ENCODE measurements around the gene PIP4K2A. TPM values are rescaled to one million over a fixed set of nuclear protein-coding genes. Genes with fewer than 3 reads are reported as not detected.

PIP4K2A gene
- total RNA-seq, 3 donors from 2014 or later (not counting 1 experiment from before 2014, with no cell fraction given): 311 to 423 (median 405) TPM

DNA sequence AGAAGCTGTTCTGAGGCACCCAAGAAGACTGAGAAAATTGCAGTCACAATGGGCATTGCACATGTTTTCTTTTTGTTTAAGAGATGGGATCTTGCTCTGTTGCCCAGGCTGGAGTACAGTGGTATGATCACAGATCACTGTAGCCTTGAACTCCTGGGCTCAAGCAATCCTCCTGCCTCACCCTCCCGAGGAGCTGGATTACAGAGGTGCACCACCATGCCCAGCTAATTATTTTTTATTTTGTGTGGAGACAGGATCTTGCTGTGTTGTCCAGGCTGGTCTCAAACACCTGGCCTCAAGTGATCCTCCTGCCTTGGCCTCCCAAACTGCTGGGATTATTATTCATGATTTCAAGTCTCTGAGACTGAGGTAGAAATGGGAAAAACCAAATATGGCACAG, 168.7 kb downstream of the PIP4K2A start:
- WGBS (ENCODE audit: insufficient coverage): 100% methylated on average over 1 of the region's 1 CpG
- no peaks in the 10 kb centered on the region for H3K9me3 ChIP-seq (ENCODE audit: control insufficient read depth, insufficient read depth, low read length)
- Mint-ChIP-seq H3K36me3 (peaks cover 8% of the 10 kb centered on the region), H3K9me3 (no peaks in the 10 kb centered on the region), H3K27me3 (ENCODE audit: low read depth in 2 of 2) (no peaks in the 10 kb centered on the region), H3K4me3 (no peak overlapping the region), H3K4me1 (peaks cover 27 to 44% of the 10 kb centered on the region in 2 donors), H3K27ac (peak overlapping the region; percentile 11 to 81)
- ATAC-seq (no peak), DNase-seq (no peak)
- intact Hi-C loops (cut with micrococcal nuclease): no loop called here
- TF ChIP-seq CTCF (IDR thresholded peaks at IDR 0.05): no peak
- no peak overlapping the region for H3K27ac ChIP-seq (ENCODE audit: low read length)
- peaks cover 15% of the 10 kb centered on the region for H3K4me1 ChIP-seq (ENCODE audit: control insufficient read depth, insufficient read depth, low read length)
- H3K4me3 ChIP-seq (ENCODE audit: low read length): no peak overlapping the region
- no peaks in the 10 kb centered on the region for H3K27me3 ChIP-seq (ENCODE audit: control insufficient read depth, insufficient read depth, low read length)
- H3K36me3 ChIP-seq (ENCODE audit: control insufficient read depth, insufficient read depth, low read length): peaks cover 93% of the 10 kb centered on the region

GRCh38 chr10:22544325-22545068, 169.9 kb downstream of the PIP4K2A start:
- H3K27me3 ChIP-seq (ENCODE audit: control insufficient read depth, insufficient read depth, low read length): no peaks in the 10 kb centered on the region
- Mint-ChIP-seq H3K4me3 (no peak overlapping the region), H3K4me1 (peaks cover 25 to 42% of the 10 kb centered on the region in 2 donors), H3K27ac (peak overlapping the region; percentile 81 to 83), H3K27me3 (ENCODE audit: low read depth in 2 of 2) (no peaks in the 10 kb centered on the region), H3K36me3 (peaks cover 12% of the 10 kb centered on the region), H3K9me3 (no peaks in the 10 kb centered on the region)
- H3K4me1 ChIP-seq (ENCODE audit: control insufficient read depth, insufficient read depth, low read length): peaks cover 14% of the 10 kb centered on the region
- no peak overlapping the region for H3K27ac ChIP-seq (ENCODE audit: low read length)
- TF ChIP-seq CTCF (IDR thresholded peaks at IDR 0.05): no peak
- peak in 1 of 3 donors; percentile 57 for ATAC-seq
- peaks cover 95% of the 10 kb centered on the region for H3K36me3 ChIP-seq (ENCODE audit: control insufficient read depth, insufficient read depth, low read length)
- H3K4me3 ChIP-seq (ENCODE audit: low read length): no peak overlapping the region
- no peak for DNase-seq
- intact Hi-C loops (cut with micrococcal nuclease): no loop called here
- no peaks in the 10 kb centered on the region for H3K9me3 ChIP-seq (ENCODE audit: control insufficient read depth, insufficient read depth, low read length)
- 85% methylated on average over 11 of the region's 12 CpGs for WGBS (ENCODE audit: insufficient coverage)

- H3K9me3 Mint-ChIP-seq: no peaks in the 10 kb centered on the region
- TF ChIP-seq CTCF (IDR thresholded peaks at IDR 0.05): no peak
- peaks cover 96% of the 10 kb centered on the region for H3K36me3 ChIP-seq (ENCODE audit: control insufficient read depth, insufficient read depth, low read length)
- H3K36me3 Mint-ChIP-seq: peaks cover 16% of the 10 kb centered on the region
- H3K4me3 ChIP-seq (ENCODE audit: low read length): no peak overlapping the region
- no peak overlapping the region for H3K27ac ChIP-seq (ENCODE audit: low read length)
- no peak overlapping the region for H3K4me3 Mint-ChIP-seq
- H3K27ac Mint-ChIP-seq: peak overlapping the region; percentile 58 to 64
- WGBS (ENCODE audit: insufficient coverage): 83% methylated on average over 7 of the region's 7 CpGs
- peaks cover 14% of the 10 kb centered on the region for H3K4me1 ChIP-seq (ENCODE audit: control insufficient read depth, insufficient read depth, low read length)
- H3K4me1 Mint-ChIP-seq: peaks cover 39 to 46% of the 10 kb centered on the region in 2 donors
- no peaks in the 10 kb centered on the region for H3K27me3 Mint-ChIP-seq (ENCODE audit: low read depth in 2 of 2)
- intact Hi-C loops (cut with micrococcal nuclease): no loop called here
- DNase-seq (no peak), ATAC-seq (no peak)
- no peaks in the 10 kb centered on the region for H3K27me3 ChIP-seq (ENCODE audit: control insufficient read depth, insufficient read depth, low read length)
- no peaks in the 10 kb centered on the region for H3K9me3 ChIP-seq (ENCODE audit: control insufficient read depth, insufficient read depth, low read length)
Measured at GRCh38 chr10:22542773-22543172, 171.6 kb downstream of the PIP4K2A start.

Data from natural killer cell (primary cell).